K562 (cell line): ENCODE results near the gene CRAT. TPM values are rescaled to one million over a fixed set of nuclear protein-coding genes. Genes with fewer than 3 reads are reported as not detected.

Source experiments
- ATF1 ChIP-seq, 2 experiments: fragments of 450-650 bp in 1 of 2; IDR thresholded peaks; 2 replicates each; pipeline ENCODE4 v1.6.1; 2016; ENCODE audit warnings: missing compliant biosample characterization in 1 of 2, missing genetic modification characterization in 1 of 2
- ATF6 ChIP-seq: sonication (generic); formaldehyde crosslinking; IDR thresholded peaks from 2 replicates; pipeline ENCODE4 v1.4.0; 2020; ENCODE audit warnings: mild to moderate bottlenecking, missing genetic modification reagents
- BRCA1 ChIP-seq, 2 experiments: fragments of 450-650 bp in 1 of 2; sonication (generic) in 1 of 2; formaldehyde crosslinking in 1 of 2; IDR thresholded peaks; 2 replicates each; pipeline versions ENCODE4 v1.5.0 to v1.6.1; 2017 to 2020; ENCODE audit warnings: mild to moderate bottlenecking in 1 of 2, missing genetic modification reagents in 1 of 2
- CBFA2T3 ChIP-seq: fragments of 450-650 bp; IDR thresholded peaks from 2 replicates; pipeline ENCODE4 v1.6.1; 2017
- CBX8 ChIP-seq: fragments of 200-600 bp; sonication (generic); IDR thresholded peaks from 2 replicates; pipeline ENCODE4 v1.6.1; 2012; ENCODE audit warnings: borderline replicate concordance, mixed run types, low read depth, mild to moderate bottlenecking, moderate library complexity, mixed read lengths, low read length, control low read depth, inconsistent platforms; ENCODE audit not compliant: poor library complexity, severe bottlenecking; ENCODE audit errors: extremely low read depth
- CC2D1A ChIP-seq: fragments of 450-650 bp; IDR thresholded peaks from 2 replicates; pipeline ENCODE4 v1.6.1; 2017; ENCODE audit warnings: mild to moderate bottlenecking
- FOS ChIP-seq: IDR thresholded peaks from 3 replicates; pipeline ENCODE4 v1.6.1; 2011; ENCODE audit not compliant: insufficient read length; ENCODE audit errors: extremely low read depth
- FOXA3 ChIP-seq, 2 experiments: fragments of 450-650 bp in 1 of 2; sonication (generic) in 1 of 2; formaldehyde crosslinking; IDR thresholded peaks in 1 of 2; conservative IDR thresholded peaks in 1 of 2; 2 replicates each; pipeline versions ENCODE4 v1.4.0 to v1.8.0; 2020 to 2022; ENCODE audit warnings: mild to moderate bottlenecking in 2 of 2, missing genetic modification reagents in 1 of 2
- FOXK1 ChIP-seq: sonication (generic); formaldehyde crosslinking; IDR thresholded peaks from 2 replicates; pipeline ENCODE4 v1.8.0; 2022; ENCODE audit warnings: missing genetic modification reagents, mild to moderate bottlenecking, borderline replicate concordance
- IRF2 ChIP-seq: sonication (generic); formaldehyde crosslinking; IDR thresholded peaks from 2 replicates; pipeline ENCODE4 v1.8.1; 2022; ENCODE audit warnings: mild to moderate bottlenecking, missing genetic modification reagents
- JUND ChIP-seq, 2 experiments: IDR thresholded peaks; 2 replicates in 1 of 2; 3 replicates in 1 of 2; pipeline ENCODE4 v1.6.1; 2011; ENCODE audit warnings: borderline replicate concordance in 2 of 2, low read depth in 2 of 2, low read length in 2 of 2, improper control_type of control experiment in 1 of 2, missing biosample characterization in 1 of 2, missing genetic modification characterization in 1 of 2, missing genetic modification reagents in 1 of 2
- MYC ChIP-seq, 2 experiments: fragments of 250-450 bp in 1 of 2; sonication (Bioruptor Pico) in 1 of 2; IDR thresholded peaks; 2 replicates each; pipeline versions ENCODE4 v1.5.1 to v1.6.1; 2012 to 2021; ENCODE audit warnings: low read depth in 2 of 2, borderline replicate concordance in 1 of 2, improper control_type of control experiment in 1 of 2, low read length in 1 of 2, mild to moderate bottlenecking in 1 of 2, moderate library complexity in 1 of 2
- NR4A1 ChIP-seq, 2 experiments: fragments of 250-450 bp in 1 of 2; fragments of 450-650 bp in 1 of 2; sonication (Bioruptor Pico) in 1 of 2; IDR thresholded peaks; 2 replicates each; pipeline versions ENCODE4 v1.4.0 to v1.6.1; 2016 to 2020; ENCODE audit warnings: mild to moderate bottlenecking in 2 of 2, missing compliant biosample characterization in 1 of 2, missing genetic modification characterization in 1 of 2, moderate library complexity in 1 of 2
- RBM34 ChIP-seq: fragments of 200-400 bp; formaldehyde crosslinking; IDR thresholded peaks from 2 replicates; pipeline ENCODE4 v1.6.1; 2018; ENCODE audit warnings: low read length, borderline replicate concordance; ENCODE audit not compliant: insufficient read depth
- TRIM24 ChIP-seq, 2 experiments: fragments of 450-650 bp; IDR thresholded peaks; 2 replicates each; pipeline ENCODE4 v1.6.1; 2016
- ZBTB8A ChIP-seq: fragments of 450-650 bp; IDR thresholded peaks from 2 replicates; pipeline ENCODE4 v1.6.1; 2018; ENCODE audit warnings: mild to moderate bottlenecking, moderate library complexity; ENCODE audit not compliant: partially characterized antibody
- ZFX ChIP-seq: sonication (generic); formaldehyde crosslinking; IDR thresholded peaks from 2 replicates; pipeline ENCODE4 v1.8.0; 2022; ENCODE audit warnings: mild to moderate bottlenecking, missing genetic modification reagents, moderate library complexity
- ZNF12 ChIP-seq: sonication (generic); formaldehyde crosslinking; IDR thresholded peaks from 2 replicates; pipeline ENCODE4 v1.4.0; 2020; ENCODE audit warnings: mild to moderate bottlenecking, missing genetic modification reagents
- ZNF197 ChIP-seq: fragments of 200-800 bp; sonication (Bioruptor generic); IDR thresholded peaks from 2 replicates; pipeline ENCODE4 v1.6.1; 2016; ENCODE audit warnings: low read depth, missing genetic modification characterization, missing compliant biosample characterization
- ZNF324 ChIP-seq: fragments of 250-450 bp; sonication (Bioruptor Pico); IDR thresholded peaks from 2 replicates; pipeline ENCODE4 v1.4.0; 2020; ENCODE audit warnings: mild to moderate bottlenecking
- ZNF551 ChIP-seq: fragments of 250-450 bp; sonication (Bioruptor Pico); IDR thresholded peaks from 2 replicates; pipeline ENCODE4 v1.5.0; 2021; ENCODE audit warnings: mild to moderate bottlenecking, moderate library complexity
- ZNF740 ChIP-seq, 3 experiments: fragments of 200-800 bp in 1 of 3; sonication (Bioruptor generic) in 1 of 3; sonication (generic) in 1 of 3; formaldehyde crosslinking in 1 of 3; IDR thresholded peaks; 2 replicates each; pipeline versions ENCODE4 v1.6.1 to v1.8.0; 2016 to 2022; ENCODE audit warnings: mild to moderate bottlenecking in 2 of 3, missing compliant biosample characterization in 2 of 3, missing genetic modification characterization in 2 of 3, missing genetic modification reagents in 1 of 3
- polyA plus RNA-seq, 8 experiments: library from polyadenylated mRNA; depleted of rRNA in 4 of 8; stranded (reverse) in 5 of 8; unstranded in 3 of 8; fragments of >200 nt; fragmentation: Nextera tagmentation in 2 of 8; fragmentation: Illumina TruSeq in 1 of 8; extraction: Ambion mirVana in 2 of 8; extraction: Trizol in 1 of 8; gene quantifications; 2 replicates each; pipeline versions ENCODE4 v1.2.1 to v1.2.3, GENCODE V29; 2011 to 2014; ENCODE audit warnings: inconsistent platforms in 1 of 8, missing spikeins in 1 of 8
- total RNA-seq, 7 experiments: library from RNA; depleted of rRNA in 6 of 7; stranded (reverse); fragments of >200 nt in 6 of 7; fragmentation: Illumina TruSeq in 2 of 7; extraction: Trizol in 2 of 7; gene quantifications; 2 replicates each; pipeline versions ENCODE4 v1.2.1 to v1.2.3, GENCODE V29; 2011 to 2021; ENCODE audit warnings: low replicate concordance in 1 of 7
- TF ChIP-seq, protein P1 (sequence below), 2 experiments: fragments of 450-650 bp in 1 of 2; sonication (generic) in 1 of 2; formaldehyde crosslinking; conservative IDR thresholded peaks; 2 replicates each; pipeline versions ENCODE4 v1.4.0 to v1.8.1; 2020 to 2022; ENCODE audit warnings: mild to moderate bottlenecking in 1 of 2, missing genetic modification reagents in 1 of 2

The CRAT gene
- total and polyA plus RNA-seq, 9 of the 15 experiments (the other 6 are each of a cell fraction or from before 2014, with no cell fraction given): 0.20 to 13.8 (median 5.4) TPM

GRCh38 chr9:129139993-129140396 is 29.4 kb upstream of the CRAT start (continued):
- no peak for TF ChIP-seq CBX8
- no peak for TF ChIP-seq ZBTB8A
- TF ChIP-seq FOXK1 (CRISPR knock-in tag): no peak
- TF ChIP-seq, protein P1, sequence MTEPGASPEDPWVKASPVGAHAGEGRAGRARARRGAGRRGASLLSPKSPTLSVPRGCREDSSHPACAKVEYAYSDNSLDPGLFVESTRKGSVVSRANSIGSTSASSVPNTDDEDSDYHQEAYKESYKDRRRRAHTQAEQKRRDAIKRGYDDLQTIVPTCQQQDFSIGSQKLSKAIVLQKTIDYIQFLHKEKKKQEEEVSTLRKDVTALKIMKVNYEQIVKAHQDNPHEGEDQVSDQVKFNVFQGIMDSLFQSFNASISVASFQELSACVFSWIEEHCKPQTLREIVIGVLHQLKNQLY (CRISPR knock-in tag; conservative IDR thresholded peaks at IDR 0.05): no peak
- TF ChIP-seq ZNF324 (CRISPR knock-in tag): no peak
- TF ChIP-seq IRF2 (CRISPR knock-in tag): no peak
- TF ChIP-seq JUND (IDR thresholded peaks at IDR 0.05; ENCODE audit: borderline replicate concordance, low read depth, low read length): peak; percentile 83
- TF ChIP-seq JUND (tag; IDR thresholded peaks at IDR 0.05; ENCODE audit: borderline replicate concordance, low read depth, low read length): peak; percentile 72; the same call in 1 of the 3 replicates
- TF ChIP-seq ZNF740 (CRISPR knock-in tag; IDR thresholded peaks at IDR 0.05): no peak
- TF ChIP-seq ZNF740 (tag; IDR thresholded peaks at IDR 0.05): no peak
- TF ChIP-seq ZNF197 (CRISPR knock-in tag): no peak
- TF ChIP-seq ATF6: no peak
- no peak for TF ChIP-seq ATF1 (CRISPR knock-in tag; IDR thresholded peaks at IDR 0.05)
- peak; percentile 51 for TF ChIP-seq ATF1 (tag; IDR thresholded peaks at IDR 0.05)
- TF ChIP-seq ZNF12 (CRISPR knock-in tag): no peak
- TF ChIP-seq ZFX (CRISPR knock-in tag): no peak
- no peak for TF ChIP-seq RBM34
- TF ChIP-seq TRIM24 (IDR thresholded peaks at IDR 0.05): peak in 1 of 2 experiments; percentile 29; a peak in 1 of 4 replicates
- no peak for TF ChIP-seq NR4A1 (CRISPR knock-in tag; IDR thresholded peaks at IDR 0.05)
- no peak for TF ChIP-seq NR4A1 (tag; IDR thresholded peaks at IDR 0.05)
- TF ChIP-seq BRCA1 (IDR thresholded peaks at IDR 0.05): no peak
- no peak for TF ChIP-seq BRCA1 (CRISPR knock-in tag; IDR thresholded peaks at IDR 0.05)
- TF ChIP-seq FOS: peak; percentile 5
- TF ChIP-seq MYC (IDR thresholded peaks at IDR 0.05; ENCODE audit: low read depth, low read length): peak; percentile 54; the same call in 1 of the 2 replicates
- TF ChIP-seq MYC (CRISPR knock-in tag; IDR thresholded peaks at IDR 0.05; ENCODE audit: borderline replicate concordance, low read depth): no peak
- TF ChIP-seq CBFA2T3: no peak
- TF ChIP-seq ZNF551 (CRISPR knock-in tag): no peak
- no peak for TF ChIP-seq FOXA3 (CRISPR knock-in tag; conservative IDR thresholded peaks at IDR 0.05 in 1 of 2, IDR thresholded peaks at IDR 0.05 in 1 of 2)
- TF ChIP-seq CC2D1A: no peak
